IMR-90 (cell line): Measurements from ENCODE around the gene FGB. TPM values are rescaled to one million over a fixed set of nuclear protein-coding genes. Genes with fewer than 3 reads are reported as not detected.

ENCODE experiments used
- ATAC-seq: fragments of 200-7000 bp; cut with Tn5 transposase; 2 replicates; pipeline ENCODE4 v1.9.1; 2020; ENCODE audit warnings: low read depth, mild to moderate bottlenecking, moderate library complexity
- BruUV-seq: library from RNA; stranded (reverse); fragments of 400-500 nt; replicated peaks from 2 replicates; lab custom pipeline; 2021; lab: Mats Ljungman, UMichigan
- CTCF ChIA-PET: fragments of 300-600 bp; formaldehyde crosslinking; extraction: SDS; loops from one replicate; lab custom pipeline; 2021; ENCODE audit warnings: antibody characterized with exemption; lab: Yijun Ruan, JAX
- POLR2A ChIA-PET: fragments of 300-600 bp; sonication (Branson Sonifier 250); formaldehyde crosslinking; loops from one replicate; lab custom pipeline; 2022; ENCODE audit warnings: antibody characterized with exemption; ENCODE audit not compliant: unreplicated experiment; lab: Charles Lee
- DNase-seq: peaks from one replicate; pipeline ENCODE4 v3.0.0; 2013
- H2AFZ ChIP-seq: replicated peaks from 2 replicates; pipeline ENCODE3; 2013; ENCODE audit warnings: low read length, mild to moderate bottlenecking; ENCODE audit not compliant: poor library complexity
- H2AK5ac ChIP-seq: 2 replicates; pipeline ENCODE4 v1.6.1; 2013; ENCODE audit warnings: low read depth, low read length, inconsistent platforms
- H2AK9ac ChIP-seq: replicated peaks from 2 replicates; pipeline ENCODE3; 2013; ENCODE audit warnings: mild to moderate bottlenecking, low read depth, low read length, moderate library complexity; ENCODE audit not compliant: poor library complexity
- H2BK120ac ChIP-seq: 2 replicates; pipeline ENCODE4 v1.6.1; 2013; ENCODE audit warnings: low read depth, low read length, inconsistent platforms
- H2BK15ac ChIP-seq: 3 replicates; pipeline ENCODE4 v1.6.1; 2013; ENCODE audit warnings: low read depth, low read length, inconsistent platforms
- H2BK20ac ChIP-seq: 2 replicates; pipeline ENCODE4 v1.6.1; 2013; ENCODE audit warnings: low read depth, mild to moderate bottlenecking, inconsistent platforms, low read length, moderate library complexity
- H2BK5ac ChIP-seq: 2 replicates; pipeline ENCODE4 v1.6.1; 2013; ENCODE audit warnings: mild to moderate bottlenecking, low read depth, low read length, inconsistent platforms; ENCODE audit not compliant: poor library complexity, severe bottlenecking
- H3K14ac ChIP-seq: replicated peaks from 2 replicates; pipeline ENCODE4 v1.6.1; 2013; ENCODE audit warnings: low read depth, low read length, inconsistent platforms
- H3K18ac ChIP-seq: 2 replicates; pipeline ENCODE4 v1.6.1; 2013; ENCODE audit warnings: low read depth, low read length, control low read depth
- H3K23ac ChIP-seq: 2 replicates; pipeline ENCODE4 v1.6.1; 2013; ENCODE audit warnings: low read depth, low read length, inconsistent platforms
- H3K27ac ChIP-seq: 2 replicates; pipeline ENCODE4 v1.5.1; 2013; ENCODE audit warnings: mild to moderate bottlenecking, control low read depth, low read length; ENCODE audit not compliant: insufficient read depth
- H3K27me3 ChIP-seq: 2 replicates; pipeline ENCODE4 v1.6.1; 2013; ENCODE audit warnings: low read length; ENCODE audit not compliant: control insufficient read depth, insufficient read depth
- H3K36me3 ChIP-seq: 2 replicates; pipeline ENCODE4 v1.6.1; 2013; ENCODE audit warnings: low read length, mixed read lengths; ENCODE audit not compliant: control insufficient read depth, insufficient read depth
- H3K4ac ChIP-seq: 2 replicates; pipeline ENCODE4 v1.6.1; 2013; ENCODE audit warnings: low read depth, low read length, inconsistent platforms
- H3K4me1 ChIP-seq: 2 replicates; pipeline ENCODE4 v1.6.1; 2013; ENCODE audit warnings: low read length, mixed read lengths; ENCODE audit not compliant: control insufficient read depth, insufficient read depth
- H3K4me2 ChIP-seq: 2 replicates; pipeline ENCODE4 v1.6.1; 2013; ENCODE audit warnings: low read depth, mild to moderate bottlenecking, control low read depth, low read length, moderate library complexity
- H3K4me3 ChIP-seq: 2 replicates; pipeline ENCODE4 v1.5.1; 2013; ENCODE audit warnings: low read depth, mild to moderate bottlenecking, control low read depth, low read length, moderate library complexity; ENCODE audit not compliant: insufficient read depth
- H3K56ac ChIP-seq: 2 replicates; pipeline ENCODE4 v1.6.1; 2013; ENCODE audit warnings: low read length, inconsistent platforms; ENCODE audit not compliant: insufficient read depth; ENCODE audit errors: extremely low read depth
- H3K79me1 ChIP-seq, 2 experiments: 2 replicates each; pipeline ENCODE4 v1.6.1; 2013; ENCODE audit warnings: low read length in 2 of 2, inconsistent platforms in 1 of 2, low read depth in 1 of 2
- H3K9ac ChIP-seq: 2 replicates; pipeline ENCODE4 v1.6.1; 2013; ENCODE audit warnings: low read depth, low read length, control low read depth
- H3K9me1 ChIP-seq: 2 replicates; pipeline ENCODE4 v1.6.1; 2013; ENCODE audit warnings: low read length, inconsistent platforms; ENCODE audit not compliant: insufficient read depth
- H3K9me3 ChIP-seq: 2 replicates; pipeline ENCODE4 v1.6.1; 2013; ENCODE audit warnings: low read length; ENCODE audit not compliant: control insufficient read depth, insufficient read depth
- H4K20me1 ChIP-seq: 2 replicates; pipeline ENCODE4 v1.6.1; 2013; ENCODE audit warnings: low read length, inconsistent platforms; ENCODE audit not compliant: insufficient read depth
- H4K5ac ChIP-seq: 2 replicates; pipeline ENCODE4 v1.6.1; 2013; ENCODE audit warnings: mild to moderate bottlenecking, low read depth, low read length, control low read depth
- H4K8ac ChIP-seq, 2 experiments: 2 replicates each; pipeline ENCODE4 v1.6.1; 2013; ENCODE audit warnings: low read depth in 2 of 2, low read length in 2 of 2, control low read depth in 1 of 2, inconsistent platforms in 1 of 2
- H4K91ac ChIP-seq: 2 replicates; pipeline ENCODE4 v1.6.1; 2013; ENCODE audit warnings: low read depth, low read length, inconsistent platforms; ENCODE audit not compliant: insufficient read depth
- BHLHE40 ChIP-seq: fragments of 150-350 bp; IDR thresholded peaks from 2 replicates; pipeline ENCODE4 v1.6.1; 2016; ENCODE audit warnings: mild to moderate bottlenecking, low read depth, low read length
- CEBPB ChIP-seq: IDR thresholded peaks from 2 replicates; pipeline ENCODE4 v1.6.1; 2012; ENCODE audit warnings: low read depth, low read length, improper control_type of control experiment
- CHD1 ChIP-seq: IDR thresholded peaks from 2 replicates; pipeline ENCODE4 v1.6.1; 2012; ENCODE audit warnings: low read depth, low read length, improper control_type of control experiment
- CTCF ChIP-seq: conservative IDR thresholded peaks from 2 replicates; pipeline ENCODE4 v1.5.1; 2012; ENCODE audit warnings: mild to moderate bottlenecking, low read depth, low read length, improper control_type of control experiment
- ELK1 ChIP-seq: fragments of 150-350 bp; IDR thresholded peaks from 2 replicates; pipeline ENCODE4 v1.6.1; 2016; ENCODE audit warnings: low read depth, mild to moderate bottlenecking, low read length, moderate library complexity, borderline replicate concordance
- FOS ChIP-seq: fragments of 150-350 bp; IDR thresholded peaks from 2 replicates; pipeline ENCODE4 v1.6.1; 2016; ENCODE audit warnings: low read depth, low read length
- MAFK ChIP-seq: IDR thresholded peaks from 2 replicates; pipeline ENCODE4 v1.6.1; 2012; ENCODE audit warnings: low read depth, low read length, improper control_type of control experiment
- MAZ ChIP-seq: IDR thresholded peaks from 2 replicates; pipeline ENCODE4 v1.6.1; 2012; ENCODE audit warnings: low read depth, mild to moderate bottlenecking, low read length, improper control_type of control experiment, moderate library complexity, borderline replicate concordance
- MXI1 ChIP-seq: IDR thresholded peaks from 2 replicates; pipeline ENCODE4 v1.6.1; 2012; ENCODE audit warnings: low read depth, mild to moderate bottlenecking, low read length, moderate library complexity, borderline replicate concordance
- NFE2L2 ChIP-seq: fragments of 150-350 bp; IDR thresholded peaks from 2 replicates; pipeline ENCODE4 v1.6.1; 2016; ENCODE audit warnings: low read depth, mild to moderate bottlenecking, low read length
- POLR2A ChIP-seq: IDR thresholded peaks from 2 replicates; pipeline ENCODE4 v1.6.1; 2012; ENCODE audit warnings: mild to moderate bottlenecking, low read depth, low read length
- RAD21 ChIP-seq: IDR thresholded peaks from 2 replicates; pipeline ENCODE4 v1.6.1; 2012; ENCODE audit warnings: low read length, improper control_type of control experiment
- RCOR1 ChIP-seq: IDR thresholded peaks from 2 replicates; pipeline ENCODE4 v1.6.1; 2012; ENCODE audit warnings: mild to moderate bottlenecking, low read length, improper control_type of control experiment; ENCODE audit not compliant: insufficient replicate concordance
- RFX5 ChIP-seq: IDR thresholded peaks from 2 replicates; pipeline ENCODE4 v1.8.0; 2012; ENCODE audit warnings: low read depth, mild to moderate bottlenecking, low read length, moderate library complexity
- SMC3 ChIP-seq: fragments of 150-350 bp; IDR thresholded peaks from 2 replicates; pipeline ENCODE4 v1.6.1; 2016; ENCODE audit warnings: low read depth, mild to moderate bottlenecking, antibody characterized with exemption, low read length, moderate library complexity
- USF2 ChIP-seq: fragments of 150-350 bp; IDR thresholded peaks from 2 replicates; pipeline ENCODE4 v1.6.1; 2017; ENCODE audit warnings: mild to moderate bottlenecking, antibody characterized with exemption, low read length, low read depth
- WGBS, 2 experiments: methylation state at CpG; one replicate each; pipeline versions ENCODE4 v1.1.5 to v1.1.7; 2013; ENCODE audit warnings: missing lambda C conversion rate in 2 of 2; ENCODE audit not compliant: insufficient read length in 1 of 2; ENCODE audit errors: extremely low coverage in 2 of 2; 5-methylcytosine and 5-hydroxymethylcytosine counted together
- dilution Hi-C: fragments of 300-500 bp; cut with HindIII; formaldehyde crosslinking; loops from one replicate; pipeline ENCODE4 v1.14.3; 2018; ENCODE audit warnings: low sequenced_read_pairs; ENCODE audit not compliant: unreplicated experiment
- in situ Hi-C: fragments of 300-500 bp; cut with MboI; formaldehyde crosslinking; loops from 3 replicates; pipeline ENCODE4 v1.14.3; 2019; ENCODE audit warnings: low sequenced_read_pairs, inconsistent platforms, mixed read lengths
- intact Hi-C: fragments of 100-400 bp; cut with micrococcal nuclease; formaldehyde crosslinking; loops from 2 replicates; pipeline ENCODE4 v1.10.0; 2022
- polyA plus RNA-seq, 3 experiments: library from polyadenylated mRNA; depleted of rRNA; stranded (reverse); fragments of >200 nt; gene quantifications; 2 replicates each; pipeline ENCODE4 v1.2.3, GENCODE V29; 2012; ENCODE audit warnings: low replicate concordance in 1 of 3
- total RNA-seq: library from RNA; depleted of rRNA; stranded (reverse); fragments of >200 nt; gene quantifications from 2 replicates; pipeline ENCODE4 v1.2.3, GENCODE V29; 2012

Gene FGB
- total and polyA plus RNA-seq, 2 of the 4 experiments (the other 2 are of a cell fraction): not detected

GRCh38 chr4:154584259-154584658 is 21.4 kb downstream of the FGB start:
- Histone ChIP-seq H2BK20ac (no peak overlapping the region), H3K36me3 (no peaks in the 10 kb centered on the region), H3K79me1 (no peaks in the 10 kb centered on the region), H2AK9ac (no peak overlapping the region), H3K23ac (no peak overlapping the region), H3K9me1 (no peaks in the 10 kb centered on the region), H3K18ac (no peak overlapping the region), H2AFZ (no peak overlapping the region), H3K4ac (no peak overlapping the region), H4K20me1 (no peaks in the 10 kb centered on the region), H3K27me3 (no peaks in the 10 kb centered on the region), H3K27ac (no peak overlapping the region), H3K4me1 (no peaks in the 10 kb centered on the region), H3K4me2 (no peak overlapping the region), H2BK120ac (no peak overlapping the region), H2BK5ac (no peak overlapping the region), H3K9ac (no peak overlapping the region), H4K8ac (no peak overlapping the region), H3K56ac (no peak overlapping the region), H2BK15ac (no peak overlapping the region), H3K9me3 (no peaks in the 10 kb centered on the region), H4K5ac (no peak overlapping the region), H3K4me3 (no peak overlapping the region), H2AK5ac (no peak overlapping the region), H3K14ac (no peak overlapping the region), H4K91ac (no peak overlapping the region)
- ChIA-PET CTCF (no interaction called here), POLR2A (no interaction called here)
- in situ Hi-C loops (no loop called here), dilution Hi-C loops (no loop called here), intact Hi-C loops (no loop called here)
- no TSS peak for BruUV-seq
- DNase-seq: no peak
- 100% methylated on average over 1 of the region's 5 CpGs; no CpG with 5 or more reads in 1 of the 2 experiments for WGBS, 2 experiments
- ATAC-seq: no peak
- TF ChIP-seq FOS (no peak), CTCF (no peak), RCOR1 (no peak), NFE2L2 (no peak), ELK1 (no peak), CHD1 (no peak), USF2 (no peak), MAFK (no peak), RAD21 (no peak), POLR2A (no peak), SMC3 (no peak), RFX5 (no peak), CEBPB (no peak), MXI1 (no peak), MAZ (no peak), BHLHE40 (no peak)
